Measurements from ENCODE around the gene ZNF805.
"Not testable (repeated sequence)": the region's sequence is repeated elsewhere in the genome, so short reads cannot be mapped to it uniquely, and the experiment has no call there.

ZNF805 gene

GRCh38 chr19:57240311-57241090 is at the start of gene ZNF805:
Gene ZNF805, plus strand, starts transcription at chr19:57240632. Its CDS starts 260 bp downstream, at chr19:57240892.
- TF ChIP-seq, protein P1, sequence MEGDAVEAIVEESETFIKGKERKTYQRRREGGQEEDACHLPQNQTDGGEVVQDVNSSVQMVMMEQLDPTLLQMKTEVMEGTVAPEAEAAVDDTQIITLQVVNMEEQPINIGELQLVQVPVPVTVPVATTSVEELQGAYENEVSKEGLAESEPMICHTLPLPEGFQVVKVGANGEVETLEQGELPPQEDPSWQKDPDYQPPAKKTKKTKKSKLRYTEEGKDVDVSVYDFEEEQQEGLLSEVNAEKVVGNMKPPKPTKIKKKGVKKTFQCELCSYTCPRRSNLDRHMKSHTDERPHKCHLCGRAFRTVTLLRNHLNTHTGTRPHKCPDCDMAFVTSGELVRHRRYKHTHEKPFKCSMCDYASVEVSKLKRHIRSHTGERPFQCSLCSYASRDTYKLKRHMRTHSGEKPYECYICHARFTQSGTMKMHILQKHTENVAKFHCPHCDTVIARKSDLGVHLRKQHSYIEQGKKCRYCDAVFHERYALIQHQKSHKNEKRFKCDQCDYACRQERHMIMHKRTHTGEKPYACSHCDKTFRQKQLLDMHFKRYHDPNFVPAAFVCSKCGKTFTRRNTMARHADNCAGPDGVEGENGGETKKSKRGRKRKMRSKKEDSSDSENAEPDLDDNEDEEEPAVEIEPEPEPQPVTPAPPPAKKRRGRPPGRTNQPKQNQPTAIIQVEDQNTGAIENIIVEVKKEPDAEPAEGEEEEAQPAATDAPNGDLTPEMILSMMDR (IDR thresholded peaks at IDR 0.05; ENCODE audit: low read depth, low read length) = no peak
- H3K4me3 ChIP-seq (ENCODE audit: low read depth, low read length) = peak within 1 kb of the TSS; percentile 98

DNA sequence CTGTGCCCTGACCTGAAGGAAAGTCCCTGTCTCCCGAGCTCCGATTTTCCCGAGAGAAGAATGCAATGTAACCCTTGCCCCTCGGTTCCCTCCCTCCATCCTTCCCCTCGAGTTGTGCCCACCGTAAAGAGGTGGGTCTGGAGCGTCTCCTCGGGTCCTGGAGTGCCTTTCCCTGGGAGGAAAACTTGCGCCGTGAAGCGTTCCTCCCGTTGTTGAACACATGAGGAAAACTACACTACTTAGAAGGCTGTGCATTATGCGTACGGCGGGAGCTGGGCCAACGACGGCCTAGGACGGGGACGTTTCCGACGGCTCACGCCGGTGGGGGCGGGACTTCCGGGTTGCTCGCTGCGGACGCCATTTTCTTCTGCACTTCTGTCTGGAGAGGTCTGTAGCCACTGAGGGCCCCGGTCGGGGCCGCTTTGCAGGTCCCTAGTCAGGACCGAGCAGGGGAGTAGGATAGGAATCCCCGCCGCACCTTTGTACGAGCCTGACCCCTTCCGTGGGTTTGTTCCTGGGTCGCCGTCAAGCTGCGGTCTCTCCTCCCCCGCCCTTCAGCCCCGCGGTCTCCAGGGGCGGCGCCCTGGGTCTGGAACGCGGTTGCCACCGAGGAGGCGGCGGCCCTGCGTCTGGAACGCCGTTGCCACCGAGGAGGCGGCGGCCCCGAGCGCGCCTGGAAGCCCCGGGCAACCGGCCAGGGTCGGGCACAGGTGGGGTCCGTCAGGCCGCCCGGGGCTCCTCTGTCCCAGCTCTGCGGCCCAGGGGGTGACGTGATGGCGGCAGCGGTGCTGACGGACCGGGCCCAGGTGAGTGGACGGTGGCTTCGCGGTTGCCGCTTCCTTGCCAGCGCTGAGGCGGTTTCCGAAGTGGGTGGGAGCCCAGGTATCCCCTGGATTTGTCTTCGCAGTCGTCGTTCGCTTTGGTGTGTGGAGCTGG is 49.0 kb upstream of the ZNF805 start, which contains the start of gene ZNF264:
Gene ZNF264 (plus strand): TSS at position 360 of the 936 bp plus-strand sequence. CDS start 414 bp downstream, at position 774.
- peak within 1 kb of the TSS; percentile 97 for H3K4me3 ChIP-seq (ENCODE audit: low read depth, low read length)
- TF ChIP-seq, protein P1 (IDR thresholded peaks at IDR 0.05; ENCODE audit: low read depth, low read length) = no peak

DNA sequence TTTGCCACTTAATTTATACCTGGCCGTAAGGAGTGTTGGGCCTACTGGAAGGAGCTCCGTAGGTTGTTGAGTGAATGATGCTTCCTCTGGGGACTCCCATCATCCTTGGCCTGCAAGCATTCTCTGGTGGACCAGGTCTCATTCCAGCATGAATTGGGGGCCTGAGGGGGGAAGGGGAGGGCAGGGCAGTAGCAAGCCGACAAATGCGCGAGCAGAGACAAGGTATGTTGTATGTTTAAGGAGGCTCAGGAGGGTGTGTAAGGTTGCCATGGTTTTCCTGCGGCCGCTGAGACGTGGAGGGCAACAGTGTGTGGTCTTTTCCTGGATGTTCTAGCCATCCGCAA is 48.4 kb upstream of the ZNF805 start:
- TF ChIP-seq, protein P1 (IDR thresholded peaks at IDR 0.05; ENCODE audit: low read depth, low read length) = no peak
- H3K4me3 ChIP-seq (ENCODE audit: low read depth, low read length) = peak overlapping the region; percentile 97

DNA sequence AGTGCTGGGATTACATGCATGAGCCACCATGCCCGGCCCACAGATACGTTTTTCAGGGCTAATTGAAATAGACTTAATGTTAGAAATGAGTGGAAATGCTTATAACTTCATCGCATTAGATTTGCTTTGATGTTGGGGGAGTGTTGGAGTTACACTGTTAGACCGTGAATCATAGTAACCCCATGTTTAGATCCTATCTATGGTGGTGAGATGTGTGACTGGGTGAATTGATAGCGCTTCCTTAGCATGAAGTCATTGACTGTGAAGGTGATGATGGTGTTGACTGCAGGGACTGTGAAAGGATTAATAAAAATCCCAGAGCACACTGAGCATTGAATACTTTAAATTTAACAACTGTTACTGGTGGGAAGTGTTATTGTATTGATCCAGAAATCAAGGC is 47.4 kb upstream of the ZNF805 start:
- peak overlapping the region; percentile 97; the same call in 1 of the 2 replicates for H3K4me3 ChIP-seq (ENCODE audit: low read depth, low read length)

GRCh38 chr19:57197874-57198273 is 42.6 kb upstream of the ZNF805 start:
- H3K4me3 ChIP-seq (ENCODE audit: low read depth, low read length) = not testable (repeated sequence)

More for the DNA sequence above, 47.4 kb upstream of the ZNF805 start:
- TF ChIP-seq, protein P1 (IDR thresholded peaks at IDR 0.05; ENCODE audit: low read depth, low read length) = no peak

- TF ChIP-seq, protein P1 (IDR thresholded peaks at IDR 0.05; ENCODE audit: low read depth, low read length) = no peak
- H3K4me3 ChIP-seq (ENCODE audit: low read depth, low read length) = no peak overlapping the region
These were observed 38.3 kb upstream of the ZNF805 start for GRCh38 chr19:57202160-57202559.

DNA sequence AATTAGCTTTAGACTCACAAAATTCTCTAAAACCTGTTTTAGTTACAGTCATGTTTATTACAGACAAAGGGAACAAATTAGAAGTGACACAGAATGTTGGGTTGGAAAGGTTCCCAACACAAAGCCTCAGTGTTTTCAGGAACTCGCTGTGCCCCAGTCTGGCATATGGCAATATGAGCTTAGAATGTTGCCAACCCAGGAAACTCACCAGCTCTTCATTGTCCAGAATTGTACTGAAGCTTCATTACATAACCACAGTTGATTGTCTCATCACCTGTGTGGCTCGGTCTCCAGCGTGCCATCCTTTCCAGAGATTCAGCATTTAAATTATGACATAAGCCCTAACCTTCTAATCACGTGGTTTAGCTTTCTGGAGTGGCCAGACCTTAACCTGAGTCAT is 30.1 kb upstream of the ZNF805 start:
- TF ChIP-seq, protein P1 (IDR thresholded peaks at IDR 0.05; ENCODE audit: low read depth, low read length) = no peak
- H3K4me3 ChIP-seq (ENCODE audit: low read depth, low read length) = no peak overlapping the region
